Measurements from ENCODE around the gene ACSM3. TPM values are rescaled to one million over a fixed set of nuclear protein-coding genes. Genes with fewer than 3 reads are reported as not detected.

The ACSM3 gene
- total RNA-seq, 2 experiments from 2014 or later, result 10.1 to 10.7 TPM

- ChIA-PET CTCF (interaction anchor here (1.0 kb wide), 1 partner anchor 31 kb away, joined by 3 read pairs; no protein-coding TSS in a partner anchor), POLR2A (interaction anchor here (1.1 kb wide), 1 partner anchor 56 kb away, joined by 4 read pairs; the partner anchor contains the start of genes DCUN1D3 and LYRM1)
These were observed 80.2 kb downstream of the ACSM3 start for GRCh38 chr16:20844054-20844453.

- ChIA-PET CTCF (interaction anchor here (1.0 kb wide), 1 partner anchor 30 kb away, joined by 3 read pairs; no protein-coding TSS in a partner anchor), POLR2A (interaction anchor here (1.1 kb wide), 1 partner anchor 56 kb away, joined by 4 read pairs; the partner anchor contains the start of genes DCUN1D3 and LYRM1)
These were observed 80.8 kb downstream of the ACSM3 start for GRCh38 chr16:20844588-20844987.

- CTCF ChIA-PET, result interaction anchor here (0.5 kb wide), 1 partner anchor 1511 kb away, joined by 3 read pairs; no protein-coding TSS in a partner anchor
- POLR2A ChIA-PET, result no interaction called here
These were observed 82.2 kb downstream of the ACSM3 start for GRCh38 chr16:20846030-20846429.

GRCh38 chr16:20846551-20846950 is 82.7 kb downstream of the ACSM3 start:
- POLR2A ChIA-PET, result no interaction called here
- CTCF ChIA-PET, result interaction anchor here (0.5 to 1.3 kb wide), 2 partner anchors 98 to 1510 kb away, joined by 3 read pairs; no protein-coding TSS in a partner anchor

Other genes with a start within 250 kb of the ACSM3 start
- not detected for gene ACSM2B, start 187.6 kb upstream of the ACSM3 start, total RNA-seq
- not detected for gene ACSM1, start 66.3 kb upstream of the ACSM3 start, total RNA-seq
- 10 to 100 TPM; 45.2 to 49.3 TPM for gene THUMPD1, start 22.2 kb upstream of the ACSM3 start, total RNA-seq
- gene ERI2, start 42.5 kb downstream of the ACSM3 start, total RNA-seq, result 10 to 100 TPM; 21.8 to 23.2 TPM
- 10 to 100 TPM in 1 of 2 experiments, 1 to 10 TPM in 1; 9.9 to 12.4 TPM for gene REXO5, start 42.5 kb downstream of the ACSM3 start, total RNA-seq
- 10 to 100 TPM; 13.0 to 13.1 TPM for gene DCUN1D3, start 136.3 kb downstream of the ACSM3 start, total RNA-seq
- gene LYRM1, start 136.8 kb downstream of the ACSM3 start, total RNA-seq, result 10 to 100 TPM; 41.3 to 44.5 TPM

Measured in activated CD8-positive, alpha-beta memory T cell treated with anti-CD3 and anti-CD28 coated beads for 36 hours (primary cell).